ENCODE measurements around the gene FBLN2. TPM values are rescaled to one million over a fixed set of nuclear protein-coding genes. Genes with fewer than 3 reads are reported as not detected.

Gene FBLN2
- total and polyA plus RNA-seq, 4 donors = 1.3 to 9.1 (median 4.3) TPM

DNA sequence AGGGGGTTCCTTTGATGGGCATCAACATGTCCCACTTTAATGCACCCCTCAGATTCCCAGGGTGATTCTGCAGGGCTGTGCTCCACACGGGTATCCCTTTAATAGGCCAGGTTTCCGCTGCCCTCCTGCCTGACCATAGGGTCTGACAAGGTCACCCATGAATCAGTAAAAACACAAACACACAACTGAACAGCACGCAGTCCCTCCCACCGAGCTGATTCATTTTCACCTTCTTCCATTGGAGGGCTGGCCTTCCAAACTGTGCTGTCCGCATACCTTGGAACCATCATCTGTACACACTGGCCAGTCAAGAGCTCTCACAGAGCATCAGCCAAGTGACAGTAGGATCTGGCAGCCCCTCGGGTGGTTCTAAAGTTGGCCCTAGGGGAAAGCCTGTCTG, 93.7 kb downstream of the FBLN2 start:
- TF ChIP-seq FOXA2 (IDR thresholded peaks at IDR 0.05) = no peak
- TF ChIP-seq, protein P1, sequence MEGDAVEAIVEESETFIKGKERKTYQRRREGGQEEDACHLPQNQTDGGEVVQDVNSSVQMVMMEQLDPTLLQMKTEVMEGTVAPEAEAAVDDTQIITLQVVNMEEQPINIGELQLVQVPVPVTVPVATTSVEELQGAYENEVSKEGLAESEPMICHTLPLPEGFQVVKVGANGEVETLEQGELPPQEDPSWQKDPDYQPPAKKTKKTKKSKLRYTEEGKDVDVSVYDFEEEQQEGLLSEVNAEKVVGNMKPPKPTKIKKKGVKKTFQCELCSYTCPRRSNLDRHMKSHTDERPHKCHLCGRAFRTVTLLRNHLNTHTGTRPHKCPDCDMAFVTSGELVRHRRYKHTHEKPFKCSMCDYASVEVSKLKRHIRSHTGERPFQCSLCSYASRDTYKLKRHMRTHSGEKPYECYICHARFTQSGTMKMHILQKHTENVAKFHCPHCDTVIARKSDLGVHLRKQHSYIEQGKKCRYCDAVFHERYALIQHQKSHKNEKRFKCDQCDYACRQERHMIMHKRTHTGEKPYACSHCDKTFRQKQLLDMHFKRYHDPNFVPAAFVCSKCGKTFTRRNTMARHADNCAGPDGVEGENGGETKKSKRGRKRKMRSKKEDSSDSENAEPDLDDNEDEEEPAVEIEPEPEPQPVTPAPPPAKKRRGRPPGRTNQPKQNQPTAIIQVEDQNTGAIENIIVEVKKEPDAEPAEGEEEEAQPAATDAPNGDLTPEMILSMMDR (IDR thresholded peaks at IDR 0.05; ENCODE audit: low read depth, low read length, missing input control) = no peak
- no peaks in the 10 kb centered on the region for H3K36me3 ChIP-seq (ENCODE audit: control insufficient read depth in 4 of 4, insufficient read depth in 3 of 4, low read depth in 1 of 4, low read length in 3 of 4)
- H3K27me3 ChIP-seq (ENCODE audit: control insufficient read depth in 4 of 4, insufficient read depth in 4 of 4, low read length in 3 of 4) = peaks cover 0 to 13% (median 4%) of the 10 kb centered on the region in 4 donors
- H3K4me3 ChIP-seq (ENCODE audit: low read depth in 1 of 3, low read length in 3 of 3) = no peak overlapping the region
- DNase-seq (ENCODE audit: low spot score) = no peak
- H3K4me1 ChIP-seq (ENCODE audit: control insufficient read depth in 4 of 4, insufficient read depth in 4 of 4, low read length in 3 of 4) = peaks cover 0 to 3% (median 0%) of the 10 kb centered on the region in 4 donors
- H3K9me3 ChIP-seq (ENCODE audit: control insufficient read depth in 4 of 4, low read length in 3 of 4) = no peaks in the 10 kb centered on the region
- H3K9ac ChIP-seq (ENCODE audit: low read depth in 1 of 2, low read length in 2 of 2) = no peak overlapping the region
- 89% methylated on average over 6 of the region's 6 CpGs for WGBS
- H3K27ac ChIP-seq (ENCODE audit: low read depth in 1 of 2, low read length in 2 of 2) = no peak overlapping the region

DNA sequence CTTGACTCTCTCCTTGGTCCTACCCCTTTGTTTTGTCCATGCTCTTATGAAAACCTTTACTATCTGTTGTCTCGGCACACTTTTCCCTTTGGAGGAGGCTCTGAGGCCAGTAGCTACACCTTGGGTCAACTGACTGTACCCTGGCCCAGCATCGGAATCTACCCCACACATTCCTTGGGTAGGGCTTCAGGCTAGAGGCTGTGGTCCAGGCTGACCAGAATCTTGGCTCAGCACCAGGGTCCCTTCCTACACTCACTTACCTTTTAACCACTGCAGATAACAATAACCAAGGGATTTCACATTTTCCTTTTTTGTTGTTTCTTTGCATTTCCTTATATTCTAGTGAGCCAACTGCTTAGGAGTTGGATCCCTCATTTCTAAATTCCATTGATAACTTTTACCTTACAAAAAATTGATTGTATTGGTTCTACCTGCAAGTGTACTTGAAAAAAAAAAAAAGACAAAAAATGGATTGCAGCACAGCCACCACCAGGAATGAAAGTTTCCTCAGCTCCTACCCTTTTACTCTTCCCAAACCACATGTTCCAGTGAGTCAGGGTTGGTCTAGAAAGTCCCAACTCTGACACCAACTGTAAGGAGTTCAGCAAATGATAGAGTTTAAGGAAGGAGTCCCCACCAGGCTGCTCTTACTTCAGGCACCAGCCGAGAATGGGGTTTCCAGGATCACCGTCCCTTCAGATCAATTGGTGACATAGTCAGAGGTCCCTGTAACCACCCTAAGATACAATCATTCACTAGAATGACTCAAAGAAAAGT, 95.6 kb downstream of the FBLN2 start:
- TF ChIP-seq, protein P1 (IDR thresholded peaks at IDR 0.05; ENCODE audit: low read depth, low read length, missing input control) = no peak
- TF ChIP-seq FOXA1 (IDR thresholded peaks at IDR 0.05) (no peak), NR2F2 (IDR thresholded peaks at IDR 0.05) (no peak), EGR1 (IDR thresholded peaks at IDR 0.05; ENCODE audit: low read depth in 2 of 2) (no peak), RXRA (IDR thresholded peaks at IDR 0.05) (no peak), RAD21 (IDR thresholded peaks at IDR 0.05) (no peak), TAF1 (conservative IDR thresholded peaks at IDR 0.05) (no peak), SP1 (IDR thresholded peaks at IDR 0.05) (no peak), JUND (IDR thresholded peaks at IDR 0.05) (no peak), HNF4A (conservative IDR thresholded peaks at IDR 0.05) (no peak), FOXA2 (IDR thresholded peaks at IDR 0.05) (no peak)
- TF ChIP-seq, protein P2, sequence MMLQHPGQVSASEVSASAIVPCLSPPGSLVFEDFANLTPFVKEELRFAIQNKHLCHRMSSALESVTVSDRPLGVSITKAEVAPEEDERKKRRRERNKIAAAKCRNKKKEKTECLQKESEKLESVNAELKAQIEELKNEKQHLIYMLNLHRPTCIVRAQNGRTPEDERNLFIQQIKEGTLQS (IDR thresholded peaks at IDR 0.05) = no peak
- TF ChIP-seq, protein P3, sequence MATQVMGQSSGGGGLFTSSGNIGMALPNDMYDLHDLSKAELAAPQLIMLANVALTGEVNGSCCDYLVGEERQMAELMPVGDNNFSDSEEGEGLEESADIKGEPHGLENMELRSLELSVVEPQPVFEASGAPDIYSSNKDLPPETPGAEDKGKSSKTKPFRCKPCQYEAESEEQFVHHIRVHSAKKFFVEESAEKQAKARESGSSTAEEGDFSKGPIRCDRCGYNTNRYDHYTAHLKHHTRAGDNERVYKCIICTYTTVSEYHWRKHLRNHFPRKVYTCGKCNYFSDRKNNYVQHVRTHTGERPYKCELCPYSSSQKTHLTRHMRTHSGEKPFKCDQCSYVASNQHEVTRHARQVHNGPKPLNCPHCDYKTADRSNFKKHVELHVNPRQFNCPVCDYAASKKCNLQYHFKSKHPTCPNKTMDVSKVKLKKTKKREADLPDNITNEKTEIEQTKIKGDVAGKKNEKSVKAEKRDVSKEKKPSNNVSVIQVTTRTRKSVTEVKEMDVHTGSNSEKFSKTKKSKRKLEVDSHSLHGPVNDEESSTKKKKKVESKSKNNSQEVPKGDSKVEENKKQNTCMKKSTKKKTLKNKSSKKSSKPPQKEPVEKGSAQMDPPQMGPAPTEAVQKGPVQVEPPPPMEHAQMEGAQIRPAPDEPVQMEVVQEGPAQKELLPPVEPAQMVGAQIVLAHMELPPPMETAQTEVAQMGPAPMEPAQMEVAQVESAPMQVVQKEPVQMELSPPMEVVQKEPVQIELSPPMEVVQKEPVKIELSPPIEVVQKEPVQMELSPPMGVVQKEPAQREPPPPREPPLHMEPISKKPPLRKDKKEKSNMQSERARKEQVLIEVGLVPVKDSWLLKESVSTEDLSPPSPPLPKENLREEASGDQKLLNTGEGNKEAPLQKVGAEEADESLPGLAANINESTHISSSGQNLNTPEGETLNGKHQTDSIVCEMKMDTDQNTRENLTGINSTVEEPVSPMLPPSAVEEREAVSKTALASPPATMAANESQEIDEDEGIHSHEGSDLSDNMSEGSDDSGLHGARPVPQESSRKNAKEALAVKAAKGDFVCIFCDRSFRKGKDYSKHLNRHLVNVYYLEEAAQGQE (IDR thresholded peaks at IDR 0.05) = no peak
- TF ChIP-seq, protein P4, sequence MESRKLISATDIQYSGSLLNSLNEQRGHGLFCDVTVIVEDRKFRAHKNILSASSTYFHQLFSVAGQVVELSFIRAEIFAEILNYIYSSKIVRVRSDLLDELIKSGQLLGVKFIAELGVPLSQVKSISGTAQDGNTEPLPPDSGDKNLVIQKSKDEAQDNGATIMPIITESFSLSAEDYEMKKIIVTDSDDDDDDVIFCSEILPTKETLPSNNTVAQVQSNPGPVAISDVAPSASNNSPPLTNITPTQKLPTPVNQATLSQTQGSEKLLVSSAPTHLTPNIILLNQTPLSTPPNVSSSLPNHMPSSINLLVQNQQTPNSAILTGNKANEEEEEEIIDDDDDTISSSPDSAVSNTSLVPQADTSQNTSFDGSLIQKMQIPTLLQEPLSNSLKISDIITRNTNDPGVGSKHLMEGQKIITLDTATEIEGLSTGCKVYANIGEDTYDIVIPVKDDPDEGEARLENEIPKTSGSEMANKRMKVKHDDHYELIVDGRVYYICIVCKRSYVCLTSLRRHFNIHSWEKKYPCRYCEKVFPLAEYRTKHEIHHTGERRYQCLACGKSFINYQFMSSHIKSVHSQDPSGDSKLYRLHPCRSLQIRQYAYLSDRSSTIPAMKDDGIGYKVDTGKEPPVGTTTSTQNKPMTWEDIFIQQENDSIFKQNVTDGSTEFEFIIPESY (IDR thresholded peaks at IDR 0.05) = no peak
- TF ChIP-seq, protein P5, sequence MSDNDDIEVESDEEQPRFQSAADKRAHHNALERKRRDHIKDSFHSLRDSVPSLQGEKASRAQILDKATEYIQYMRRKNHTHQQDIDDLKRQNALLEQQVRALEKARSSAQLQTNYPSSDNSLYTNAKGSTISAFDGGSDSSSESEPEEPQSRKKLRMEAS (IDR thresholded peaks at IDR 0.05) = no peak
- Histone ChIP-seq H3K9ac (ENCODE audit: low read depth in 1 of 2, low read length in 2 of 2) (no peak overlapping the region), H3K27me3 (ENCODE audit: control insufficient read depth in 4 of 4, insufficient read depth in 4 of 4, low read length in 3 of 4) (peaks cover 0 to 13% (median 3%) of the 10 kb centered on the region in 4 donors), H3K27ac (ENCODE audit: low read depth in 1 of 2, low read length in 2 of 2) (no peak overlapping the region), H3K4me3 (ENCODE audit: low read depth in 1 of 3, low read length in 3 of 3) (no peak overlapping the region), H3K9me3 (ENCODE audit: control insufficient read depth in 4 of 4, low read length in 3 of 4) (no peaks in the 10 kb centered on the region), H3K4me1 (ENCODE audit: control insufficient read depth in 4 of 4, insufficient read depth in 4 of 4, low read length in 3 of 4) (peaks cover 0 to 11% (median 0%) of the 10 kb centered on the region in 4 donors), H3K36me3 (ENCODE audit: control insufficient read depth in 4 of 4, insufficient read depth in 3 of 4, low read depth in 1 of 4, low read length in 3 of 4) (no peaks in the 10 kb centered on the region)
- no peak for DNase-seq (ENCODE audit: low spot score)
- WGBS = 93% methylated on average over 4 of the region's 4 CpGs
